Mucosa of descending colon (tissue), 3 donors: Measurements from ENCODE around the gene STARD6. TPM values are rescaled to one million over a fixed set of nuclear protein-coding genes. Genes with fewer than 3 reads are reported as not detected.

Experiments
- ATAC-seq: fragments of 200-7000 bp; cut with Tn5 transposase; one replicate; pipeline ENCODE4 v1.9.1; 2020; ENCODE audit warnings: mild to moderate bottlenecking, moderate library complexity
- DNase-seq, 3 donors: peaks; one replicate each; pipeline ENCODE4 v3.0.0-alpha.2; 2020
- H3K36me3 ChIP-seq: fragments of 200-600 bp; one replicate; pipeline ENCODE4 v1.8.0; 2021; ENCODE audit warnings: low read depth, mild to moderate bottlenecking
- H3K4me1 ChIP-seq: fragments of 200-600 bp; one replicate; pipeline ENCODE4 v1.8.0; 2021; ENCODE audit warnings: low read depth, mild to moderate bottlenecking
- H3K4me3 ChIP-seq: fragments of 200-600 bp; one replicate; pipeline ENCODE4 v1.8.0; 2021; ENCODE audit warnings: mild to moderate bottlenecking
- H3K9me3 ChIP-seq: fragments of 200-600 bp; one replicate; pipeline ENCODE4 v1.8.0; 2021; ENCODE audit warnings: mild to moderate bottlenecking
- CTCF ChIP-seq: fragments of 200-600 bp; IDR thresholded peaks from one replicate; pipeline ENCODE4 v1.8.0; 2022; ENCODE audit warnings: antibody characterized with exemption, mild to moderate bottlenecking
- intact Hi-C, 2 donors: fragments of 100-400 bp; cut with DNase I in 1 of 2; cut with micrococcal nuclease in 1 of 2; formaldehyde crosslinking; loops; one replicate each; pipeline versions ENCODE4 v1.11.0 to v1.11.1; 2022; cut with DNase I, micrococcal nuclease
- total RNA-seq, 3 donors: library from RNA; stranded (reverse); fragmentation: NEBNext Ultra II Directional in 2 of 3; extraction: Animal tissue kit (Norgen Biotek cat#: 25700) in 2 of 3; gene quantifications; one replicate each; pipeline versions ENCODE4 v1.2.1 to v1.2.4, GENCODE V29; 2021 to 2023
- donor health status: DM: no; HTN: no; CAD: no; lungs with moderate emphysema.
- donor health status: DM: no; HTN: no; CAD: no.
- donor health status: DM: no; HTN: yes; CAD: no.

The STARD6 gene
- total RNA-seq, 3 donors from 2014 or later = not detected

- Histone ChIP-seq H3K4me1 (no peaks in the 10 kb centered on the region), H3K4me3 (no peak overlapping the region), H3K36me3 (no peaks in the 10 kb centered on the region), H3K9me3 (no peaks in the 10 kb centered on the region)
- no peak for TF ChIP-seq CTCF
- intact Hi-C loops = no loop called here
- DNase-seq (peak in 1 of 3 donors; percentile 28), ATAC-seq (peak; percentile 67)
These were observed 72.5 kb downstream of the STARD6 start for GRCh38 chr18:54284981-54285785.

- Histone ChIP-seq H3K4me3 (no peak overlapping the region), H3K9me3 (no peaks in the 10 kb centered on the region), H3K36me3 (no peaks in the 10 kb centered on the region), H3K4me1 (no peaks in the 10 kb centered on the region)
- intact Hi-C loops = no loop called here
- no peak for ATAC-seq
- no peak for DNase-seq
- no peak for TF ChIP-seq CTCF
These were observed 73.1 kb downstream of the STARD6 start for GRCh38 chr18:54284535-54284934.

GRCh38 chr18:54280220-54280569 lies 77.5 kb downstream of the STARD6 start:
- TF ChIP-seq CTCF = no peak
- Histone ChIP-seq H3K9me3 (no peaks in the 10 kb centered on the region), H3K4me1 (no peaks in the 10 kb centered on the region), H3K4me3 (no peak overlapping the region), H3K36me3 (no peaks in the 10 kb centered on the region)
- intact Hi-C loops = no loop called here
- ATAC-seq = no peak
- DNase-seq = no peak

GRCh38 chr18:54279477-54280219 lies 78.0 kb downstream of the STARD6 start:
- intact Hi-C loops = no loop called here
- H3K9me3 ChIP-seq = no peaks in the 10 kb centered on the region
- H3K36me3 ChIP-seq = no peaks in the 10 kb centered on the region
- no peak overlapping the region for H3K4me3 ChIP-seq
- TF ChIP-seq CTCF = no peak
- H3K4me1 ChIP-seq = no peaks in the 10 kb centered on the region
- ATAC-seq = no peak
- no peak for DNase-seq

GRCh38 chr18:54278615-54279014 lies 79.0 kb downstream of the STARD6 start:
- no peak for TF ChIP-seq CTCF
- intact Hi-C loops = no loop called here
- DNase-seq (no peak), ATAC-seq (no peak)
- Histone ChIP-seq H3K4me3 (no peak overlapping the region), H3K4me1 (no peaks in the 10 kb centered on the region), H3K9me3 (no peaks in the 10 kb centered on the region), H3K36me3 (no peaks in the 10 kb centered on the region)
